K562 (cell line): ENCODE data around the gene TINAG. TPM values are rescaled to one million over a fixed set of nuclear protein-coding genes. Genes with fewer than 3 reads are reported as not detected.

Source experiments
- ATAC-seq: fragments of 200-7000 bp; cut with Tn5 transposase; 3 replicates; pipeline ENCODE4 v1.9.1; 2020; ENCODE audit warnings: moderate library complexity
- BruUV-seq: library from RNA; stranded (reverse); fragments of 400-500 nt; replicated peaks from 2 replicates; lab custom pipeline; 2021; lab: Mats Ljungman, UMichigan
- CTCF ChIA-PET: fragments of 300-600 bp; formaldehyde crosslinking; extraction: SDS; loops from one replicate; lab custom pipeline; 2021; ENCODE audit warnings: low intra/inter-chr PET ratio; lab: Yijun Ruan, JAX
- POLR2A ChIA-PET: fragments of 300-600, 350-650 bp; sonication (Branson Sonifier 250); formaldehyde crosslinking; extraction: SDS; loops from one replicate; lab custom pipeline; 2021; ENCODE audit warnings: antibody characterized with exemption, inconsistent platforms; lab: Yijun Ruan, JAX
- DNase-seq, 4 experiments: peaks; one replicate each; pipeline versions ENCODE4 v3.0.0 to v3.0.0-alpha.2; 2011 to 2018; ENCODE audit warnings: low spot score in 3 of 4, mixed read lengths in 3 of 4; ENCODE audit errors: extremely low read depth in 1 of 4
- FAIRE-seq: peaks from 2 replicates; lab custom pipeline; 2011; peaks lifted over from hg19 to GRCh38; lab: Jason Lieb, UNC
- H2AFZ ChIP-seq: 2 replicates; pipeline ENCODE4 v1.6.0; 2011; ENCODE audit warnings: low read depth, low read length, control low read depth, inconsistent platforms
- H3K27ac ChIP-seq: fragments of 200-600 bp; 3 replicates; pipeline ENCODE4 v1.8.0; 2011; ENCODE audit warnings: low read depth, mild to moderate bottlenecking, control low read depth, inconsistent platforms, low read length, moderate library complexity, mixed read lengths; ENCODE audit errors: extremely low read depth
- H3K27me3 ChIP-seq, 2 experiments: fragments of 300-600 bp in 1 of 2; 2 replicates in 1 of 2; 3 replicates in 1 of 2; pipeline versions ENCODE4 v1.6.0 to v1.8.0; 2011; ENCODE audit warnings: inconsistent platforms in 2 of 2, low read length in 2 of 2, mild to moderate bottlenecking in 1 of 2, mixed read lengths in 1 of 2, moderate library complexity in 1 of 2; ENCODE audit not compliant: control insufficient read depth in 2 of 2, insufficient read depth in 2 of 2
- H3K36me3 ChIP-seq: fragments of 300-600 bp; 3 replicates; pipeline ENCODE4 v1.8.0; 2011; ENCODE audit warnings: mild to moderate bottlenecking, low read length, inconsistent platforms; ENCODE audit not compliant: control insufficient read depth, insufficient read depth
- H3K4me1 ChIP-seq, 2 experiments: fragments of 200-600 bp in 1 of 2; replicated peaks in 1 of 2; 2 replicates in 1 of 2; 3 replicates in 1 of 2; pipeline versions ENCODE4 v1.5.1 to v1.8.0; 2011; ENCODE audit warnings: inconsistent platforms in 2 of 2, low read length in 2 of 2, mild to moderate bottlenecking in 1 of 2, mixed read lengths in 1 of 2, moderate library complexity in 1 of 2; ENCODE audit not compliant: control insufficient read depth in 2 of 2, insufficient read depth in 2 of 2
- H3K4me2 ChIP-seq: 2 replicates; pipeline ENCODE4 v1.6.1; 2011; ENCODE audit warnings: low read length, control low read depth, inconsistent platforms, mixed read lengths; ENCODE audit not compliant: insufficient read depth
- H3K4me3 ChIP-seq: fragments of 200-600 bp; sonication (generic), shearing (Covaris generic); 2 replicates; pipeline ENCODE4 v1.5.1; 2016; ENCODE audit warnings: control low read depth, inconsistent platforms
- H3K79me2 ChIP-seq: fragments of 200-600 bp; 3 replicates; pipeline ENCODE4 v1.8.0; 2011; ENCODE audit warnings: low read length, inconsistent platforms; ENCODE audit not compliant: control insufficient read depth, insufficient read depth
- H3K9ac ChIP-seq, 2 experiments: 2 replicates each; pipeline versions ENCODE4 v1.6.0 to v1.6.1; 2011; ENCODE audit warnings: low read depth in 2 of 2, low read length in 2 of 2, control low read depth in 1 of 2, inconsistent platforms in 1 of 2, mild to moderate bottlenecking in 1 of 2, mixed read lengths in 1 of 2; ENCODE audit not compliant: insufficient read depth in 1 of 2
- H3K9me1 ChIP-seq: one replicate; pipeline ENCODE4 v1.6.0; 2011; ENCODE audit warnings: inconsistent platforms, mild to moderate bottlenecking, low read length, moderate library complexity; ENCODE audit not compliant: control insufficient read depth, insufficient read depth
- H3K9me3 ChIP-seq: replicated peaks from 2 replicates; pipeline ENCODE4 v1.5.1; 2011; ENCODE audit warnings: low read depth, low read length, inconsistent platforms; ENCODE audit not compliant: control insufficient read depth, insufficient read depth
- H4K20me1 ChIP-seq: replicated peaks from 2 replicates; pipeline ENCODE4 v1.6.1; 2011; ENCODE audit warnings: low read length, inconsistent platforms, mixed read lengths; ENCODE audit not compliant: control insufficient read depth, insufficient read depth
- NR2C1 ChIP-seq, 2 experiments: fragments of 450-650 bp; IDR thresholded peaks; 2 replicates each; pipeline ENCODE4 v1.6.1; 2017; ENCODE audit warnings: mild to moderate bottlenecking in 2 of 2, antibody characterized with exemption in 1 of 2, inconsistent platforms in 1 of 2, missing compliant biosample characterization in 1 of 2, missing genetic modification characterization in 1 of 2
- in situ Hi-C: fragments of 300-500 bp; cut with MboI; formaldehyde crosslinking; loops from 4 replicates; pipeline ENCODE4 v1.15.0; 2018; ENCODE audit warnings: inconsistent platforms, mixed read lengths
- intact Hi-C: fragments of 100-400 bp; cut with micrococcal nuclease; formaldehyde crosslinking; loops from 2 replicates; pipeline ENCODE4 v1.14.2; 2022
- polyA plus RNA-seq, 8 experiments: library from polyadenylated mRNA; depleted of rRNA in 4 of 8; stranded (reverse) in 5 of 8; unstranded in 3 of 8; fragments of >200 nt; fragmentation: Nextera tagmentation in 2 of 8; fragmentation: Illumina TruSeq in 1 of 8; extraction: Ambion mirVana in 2 of 8; extraction: Trizol in 1 of 8; gene quantifications; 2 replicates each; pipeline versions ENCODE4 v1.2.1 to v1.2.3, GENCODE V29; 2011 to 2014; ENCODE audit warnings: inconsistent platforms in 1 of 8, missing spikeins in 1 of 8
- total RNA-seq, 7 experiments: library from RNA; depleted of rRNA in 6 of 7; stranded (reverse); fragments of >200 nt in 6 of 7; fragmentation: Illumina TruSeq in 2 of 7; extraction: Trizol in 2 of 7; gene quantifications; 2 replicates each; pipeline versions ENCODE4 v1.2.1 to v1.2.3, GENCODE V29; 2011 to 2021; ENCODE audit warnings: low replicate concordance in 1 of 7
- TF ChIP-seq, protein P1 (sequence below): fragments of 250-450 bp; sonication (Bioruptor Pico); IDR thresholded peaks from 2 replicates; pipeline ENCODE4 v1.4.0; 2020; ENCODE audit warnings: mild to moderate bottlenecking
- TF ChIP-seq, protein P2 (sequence below): fragments of 250-450 bp; sonication (Bioruptor Pico); IDR thresholded peaks from 2 replicates; pipeline ENCODE4 v1.8.0; 2021; ENCODE audit warnings: borderline replicate concordance, mild to moderate bottlenecking, moderate library complexity; ENCODE audit not compliant: poor library complexity, severe bottlenecking
- TF ChIP-seq, protein P3 (sequence below): sonication (generic); formaldehyde crosslinking; IDR thresholded peaks from 2 replicates; pipeline ENCODE4 v1.9.0; 2022; ENCODE audit warnings: mild to moderate bottlenecking, missing genetic modification reagents

The TINAG gene
- total and polyA plus RNA-seq, 9 of the 15 experiments (the other 6 are each of a cell fraction or from before 2014, with no cell fraction given), result not detected

DNA sequence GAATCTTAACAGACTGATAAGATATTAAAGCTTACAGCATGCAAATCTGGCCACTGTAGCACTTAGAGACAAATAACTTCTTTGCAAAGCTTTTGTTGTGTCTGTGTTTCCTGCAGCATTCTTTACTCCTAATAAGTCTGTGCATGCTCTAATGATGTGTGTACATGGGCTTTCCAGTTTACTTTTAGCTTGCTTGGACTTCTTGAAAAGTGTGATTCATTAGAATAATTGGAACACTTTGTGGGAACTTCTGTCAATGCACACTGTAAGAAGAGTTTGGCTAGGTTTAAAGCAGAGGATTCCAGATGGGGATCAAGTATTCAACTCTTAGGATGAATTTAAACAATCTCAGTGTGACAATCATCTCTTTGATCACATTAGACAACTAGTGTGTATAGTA lies 22.1 kb upstream of the TINAG start:
- Histone ChIP-seq H3K4me1 (no peaks in the 10 kb centered on the region), H2AFZ (no peak overlapping the region), H3K27me3 (no peaks in the 10 kb centered on the region), H4K20me1 (no peaks in the 10 kb centered on the region), H3K36me3 (no peaks in the 10 kb centered on the region), H3K9ac (no peak overlapping the region), H3K9me1 (no peaks in the 10 kb centered on the region), H3K4me2 (no peak overlapping the region), H3K4me3 (no peak overlapping the region), H3K79me2 (no peaks in the 10 kb centered on the region), H3K27ac (no peak overlapping the region), H3K9me3 (no peaks in the 10 kb centered on the region)
- ATAC-seq (no peak), FAIRE-seq (no peak), DNase-seq (no peak)
- CTCF ChIA-PET, result no interaction called here
- BruUV-seq, result no TSS peak
- POLR2A ChIA-PET, result no interaction called here
- TF ChIP-seq, protein P1, sequence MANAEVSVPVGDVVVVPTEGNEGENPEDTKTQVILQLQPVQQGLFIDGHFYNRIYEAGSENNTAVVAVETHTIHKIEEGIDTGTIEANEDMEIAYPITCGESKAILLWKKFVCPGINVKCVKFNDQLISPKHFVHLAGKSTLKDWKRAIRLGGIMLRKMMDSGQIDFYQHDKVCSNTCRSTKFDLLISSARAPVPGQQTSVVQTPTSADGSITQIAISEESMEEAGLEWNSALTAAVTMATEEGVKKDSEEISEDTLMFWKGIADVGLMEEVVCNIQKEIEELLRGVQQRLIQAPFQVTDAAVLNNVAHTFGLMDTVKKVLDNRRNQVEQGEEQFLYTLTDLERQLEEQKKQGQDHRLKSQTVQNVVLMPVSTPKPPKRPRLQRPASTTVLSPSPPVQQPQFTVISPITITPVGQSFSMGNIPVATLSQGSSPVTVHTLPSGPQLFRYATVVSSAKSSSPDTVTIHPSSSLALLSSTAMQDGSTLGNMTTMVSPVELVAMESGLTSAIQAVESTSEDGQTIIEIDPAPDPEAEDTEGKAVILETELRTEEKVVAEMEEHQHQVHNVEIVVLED, result no peak
- TF ChIP-seq NR2C1 (IDR thresholded peaks at IDR 0.05) (no peak), NR2C1 (tag; IDR thresholded peaks at IDR 0.05) (no peak)
- TF ChIP-seq, protein P2, sequence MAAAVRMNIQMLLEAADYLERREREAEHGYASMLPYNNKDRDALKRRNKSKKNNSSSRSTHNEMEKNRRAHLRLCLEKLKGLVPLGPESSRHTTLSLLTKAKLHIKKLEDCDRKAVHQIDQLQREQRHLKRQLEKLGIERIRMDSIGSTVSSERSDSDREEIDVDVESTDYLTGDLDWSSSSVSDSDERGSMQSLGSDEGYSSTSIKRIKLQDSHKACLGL (CRISPR knock-in tag), result no peak
- TF ChIP-seq, protein P3, sequence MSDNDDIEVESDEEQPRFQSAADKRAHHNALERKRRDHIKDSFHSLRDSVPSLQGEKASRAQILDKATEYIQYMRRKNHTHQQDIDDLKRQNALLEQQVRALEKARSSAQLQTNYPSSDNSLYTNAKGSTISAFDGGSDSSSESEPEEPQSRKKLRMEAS, result no peak
- intact Hi-C loops (no loop called here), in situ Hi-C loops (no loop called here)
